Prostate gland (tissue), 2 donors: ENCODE results near the gene CD151. TPM values are rescaled to one million over a fixed set of nuclear protein-coding genes. Genes with fewer than 3 reads are reported as not detected.

Experiments
- DNase-seq: peaks from one replicate; pipeline ENCODE4 v3.0.0-alpha.2; 2019; ENCODE audit warnings: low spot score
- H3K27ac ChIP-seq, 2 donors: fragments of 200-600 bp; sonication (generic); 2 replicates each; pipeline ENCODE4 v1.5.1; 2017 to 2019
- H3K27me3 ChIP-seq: fragments of 200-600 bp; sonication (generic); replicated peaks from 2 replicates; pipeline ENCODE4 v1.5.1; 2019; ENCODE audit not compliant: insufficient read depth
- H3K36me3 ChIP-seq, 2 donors: fragments of 200-600 bp; sonication (generic); 1 replicate in 1 of 2; 2 replicates in 1 of 2; pipeline versions ENCODE4 v1.5.1 to v1.8.1; 2017 to 2019
- H3K4me1 ChIP-seq: fragments of 200-600 bp; sonication (generic); replicated peaks from 2 replicates; pipeline ENCODE4 v1.5.1; 2019
- H3K4me3 ChIP-seq, 2 donors: fragments of 200-600 bp; sonication (generic); 2 replicates each; pipeline ENCODE4 v1.5.1; 2017 to 2019
- H3K9me3 ChIP-seq: fragments of 200-600 bp; sonication (generic); 2 replicates; pipeline ENCODE4 v1.5.1; 2017
- CTCF ChIP-seq, 4 experiments: fragments of 200-600 bp in 2 of 4; fragments of 450-650 bp in 2 of 4; sonication (generic) in 2 of 4; IDR thresholded peaks; 1 replicate in 3 of 4; 2 replicates in 1 of 4; pipeline ENCODE4 v1.5.1; 2016 to 2019; ENCODE audit warnings: antibody characterized with exemption in 4 of 4, mild to moderate bottlenecking in 2 of 4, moderate library complexity in 2 of 4
- POLR2A ChIP-seq: fragments of 450-650 bp; IDR thresholded peaks from one replicate; pipeline ENCODE4 v1.6.1; 2016; ENCODE audit warnings: antibody characterized with exemption, mild to moderate bottlenecking
- POLR2AphosphoS5 ChIP-seq: sonication (generic); formaldehyde crosslinking; IDR thresholded peaks from one replicate; pipeline ENCODE4 v1.6.1; 2017; ENCODE audit warnings: antibody characterized with exemption
- WGBS: methylation state at CpG from one replicate; pipeline ENCODE4 v1.1.5; 2018; 5-methylcytosine and 5-hydroxymethylcytosine counted together
- intact Hi-C: fragments of 100-400 bp; cut with DNase I; formaldehyde crosslinking; loops from one replicate; pipeline ENCODE4 v1.14.2; 2022
- total RNA-seq, 2 donors: library from RNA; depleted of rRNA; stranded (reverse); fragments of >200 nt; gene quantifications; one replicate each; pipeline ENCODE4 v1.1.0, GENCODE V29; 2016

The CD151 gene
- total RNA-seq, 2 donors from 2014 or later = 313 to 362 TPM

DNA sequence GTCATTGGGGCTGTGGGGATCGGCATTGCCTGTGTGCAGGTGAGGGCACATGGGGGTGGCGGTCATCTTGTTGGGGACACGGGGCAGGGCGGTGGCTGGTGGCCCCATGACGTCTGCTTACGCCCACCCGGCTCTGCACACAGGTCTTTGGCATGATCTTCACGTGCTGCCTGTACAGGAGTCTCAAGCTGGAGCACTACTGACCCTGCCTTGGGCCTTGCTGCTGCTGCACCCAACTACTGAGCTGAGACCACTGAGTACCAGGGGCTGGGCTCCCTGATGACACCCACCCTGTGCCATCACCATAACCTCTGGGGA, 5.2 kb downstream of the CD151 start:
- Histone ChIP-seq H3K27ac (no peak overlapping the region), H3K27me3 (no peaks in the 10 kb centered on the region), H3K4me1 (peaks cover 24% of the 10 kb centered on the region), H3K36me3 (peaks cover 4 to 6% of the 10 kb centered on the region in 2 donors), H3K4me3 (no peak overlapping the region), H3K9me3 (no peaks in the 10 kb centered on the region)
- WGBS = 82% methylated on average over 8 of the region's 8 CpGs
- intact Hi-C loops = no loop called here
- DNase-seq = no peak
- TF ChIP-seq CTCF (IDR thresholded peaks at IDR 0.05) = no peak
- no peak for TF ChIP-seq POLR2A
- no peak for TF ChIP-seq POLR2AphosphoS5

- Histone ChIP-seq H3K27ac (no peak overlapping the region), H3K27me3 (no peaks in the 10 kb centered on the region), H3K9me3 (no peaks in the 10 kb centered on the region), H3K36me3 (peaks cover 4 to 6% of the 10 kb centered on the region in 2 donors), H3K4me3 (no peak overlapping the region), H3K4me1 (peaks cover 22% of the 10 kb centered on the region)
- no peak for TF ChIP-seq POLR2A
- peak in 1 of 4 experiments; percentile 7 for TF ChIP-seq CTCF (IDR thresholded peaks at IDR 0.05)
- 67% methylated on average over 17 of the region's 17 CpGs for WGBS
- DNase-seq = no peak
- intact Hi-C loops = no loop called here
Measured at GRCh38 chr11:838441-839279, 5.9 kb downstream of the CD151 start.

DNA sequence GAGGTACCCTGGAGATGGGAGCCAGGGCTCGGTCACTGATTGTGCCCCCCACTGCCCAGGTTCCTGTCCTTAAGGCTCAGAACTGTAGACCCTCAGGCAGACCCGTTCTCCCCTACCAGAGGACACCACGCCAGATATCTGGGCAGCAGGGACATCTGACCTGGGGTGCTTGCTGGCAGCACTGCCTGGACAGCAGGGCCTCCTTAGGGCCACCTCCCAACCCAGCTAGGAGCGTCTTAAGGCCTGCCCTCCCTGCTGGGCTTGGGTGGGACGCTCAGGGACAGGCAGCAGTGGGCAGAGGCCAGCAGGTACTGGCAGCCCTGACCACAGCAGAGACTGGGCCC, 6.5 kb downstream of the CD151 start:
- intact Hi-C loops = no loop called here

DNA sequence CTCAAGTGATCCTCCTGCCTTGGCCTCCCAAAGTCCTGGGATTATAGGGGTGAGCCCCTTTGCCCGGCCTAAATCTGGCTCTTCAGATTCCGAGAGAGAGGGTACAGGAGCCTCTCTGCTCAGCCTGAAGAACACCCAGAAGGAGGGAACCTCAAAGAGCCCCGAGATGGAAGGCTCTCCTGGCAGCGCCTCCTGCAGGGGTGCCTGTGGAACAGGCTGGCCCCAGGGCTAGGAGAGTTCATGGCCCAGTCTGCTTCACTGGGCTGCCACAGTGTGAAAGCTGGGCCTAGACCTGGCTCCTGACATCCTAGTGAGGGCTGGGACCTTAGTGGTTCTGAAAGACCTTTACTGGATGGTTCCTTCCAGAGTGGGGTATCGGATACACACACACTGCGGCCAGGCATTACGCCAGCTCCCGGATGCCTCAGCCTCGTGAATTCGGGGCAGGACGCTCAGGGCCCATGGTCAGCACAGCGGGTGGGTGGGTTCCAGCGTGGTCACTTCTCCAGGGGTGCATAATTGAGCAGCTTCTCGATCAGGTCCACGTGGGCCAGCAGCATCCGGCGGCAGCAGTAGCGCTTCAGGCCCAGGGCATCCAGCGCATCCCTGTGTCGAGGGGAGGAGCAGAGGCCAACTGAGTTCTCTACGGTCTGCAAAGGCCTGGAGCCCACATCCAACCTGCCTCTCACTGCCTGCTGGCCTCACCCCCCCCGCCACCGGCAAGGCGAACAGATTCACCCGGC, 7.3 kb downstream of the CD151 start:
- H3K4me1 ChIP-seq = peaks cover 18% of the 10 kb centered on the region
- H3K27ac ChIP-seq = no peak overlapping the region
- 78% methylated on average over 25 of the region's 25 CpGs for WGBS

More for the DNA sequence above, 6.5 kb downstream of the CD151 start:
- Histone ChIP-seq H3K27ac (no peak overlapping the region), H3K36me3 (peaks cover 4 to 6% of the 10 kb centered on the region in 2 donors), H3K27me3 (no peaks in the 10 kb centered on the region), H3K4me3 (no peak overlapping the region), H3K9me3 (no peaks in the 10 kb centered on the region), H3K4me1 (peaks cover 21% of the 10 kb centered on the region)
- 91% methylated on average over 4 of the region's 5 CpGs for WGBS
- no peak for DNase-seq
- TF ChIP-seq POLR2AphosphoS5 = no peak
- no peak for TF ChIP-seq CTCF (IDR thresholded peaks at IDR 0.05)
- no peak for TF ChIP-seq POLR2A

More for the DNA sequence above, 7.3 kb downstream of the CD151 start:
- no peaks in the 10 kb centered on the region for H3K27me3 ChIP-seq
- intact Hi-C loops = loop anchor here (10.0 kb wide), 1 partner anchor 625 kb away; no protein-coding TSS in a partner anchor
- H3K36me3 ChIP-seq = peaks cover 4 to 6% of the 10 kb centered on the region in 2 donors
- no peak for TF ChIP-seq CTCF (IDR thresholded peaks at IDR 0.05)
- TF ChIP-seq POLR2AphosphoS5 = no peak
- no peak for TF ChIP-seq POLR2A
- no peak overlapping the region for H3K4me3 ChIP-seq
- DNase-seq = no peak
- no peaks in the 10 kb centered on the region for H3K9me3 ChIP-seq
